H1 (cell line): ENCODE measurements around the gene NUBP2. TPM values are rescaled to one million over a fixed set of nuclear protein-coding genes. Genes with fewer than 3 reads are reported as not detected.

Experiments
- HDAC2 ChIP-seq, 2 experiments: fragments of 300-600 bp in 1 of 2; sonication (generic) in 1 of 2; IDR thresholded peaks; 2 replicates each; pipeline ENCODE4 v1.6.1; 2011 to 2012; ENCODE audit warnings: low read depth in 2 of 2, low read length in 2 of 2, mild to moderate bottlenecking in 2 of 2, moderate library complexity in 2 of 2, borderline replicate concordance in 1 of 2, inconsistent platforms in 1 of 2
- HDAC6 ChIP-seq: IDR thresholded peaks from one replicate; pipeline ENCODE4 v1.7.1; 2012; ENCODE audit warnings: low read depth, mild to moderate bottlenecking, inconsistent platforms, low read length, moderate library complexity
- MAX ChIP-seq: IDR thresholded peaks from 2 replicates; pipeline ENCODE4 v1.6.1; 2012; ENCODE audit warnings: inconsistent platforms
- NRF1 ChIP-seq: IDR thresholded peaks from 2 replicates; pipeline ENCODE4 v1.6.1; 2011; ENCODE audit warnings: mild to moderate bottlenecking, low read depth, low read length, improper control_type of control experiment
- PHF8 ChIP-seq: fragments of 200-600 bp; sonication (generic); conservative IDR thresholded peaks from 2 replicates; pipeline ENCODE4 v1.7.1; 2012; ENCODE audit warnings: low read depth, mild to moderate bottlenecking, inconsistent platforms, low read length, moderate library complexity
- RBBP5 ChIP-seq: IDR thresholded peaks from 2 replicates; pipeline ENCODE4 v1.7.1; 2012; ENCODE audit warnings: low read depth, mild to moderate bottlenecking, inconsistent platforms, low read length, moderate library complexity, borderline replicate concordance
- RFX5 ChIP-seq: IDR thresholded peaks from 2 replicates; pipeline ENCODE4 v1.6.1; 2011; ENCODE audit warnings: low read depth, low read length, improper control_type of control experiment, borderline replicate concordance
- polyA plus RNA-seq, 7 experiments: library from polyadenylated mRNA; depleted of rRNA in 3 of 7; stranded (reverse) in 5 of 7; unstranded in 2 of 7; fragments of >200 nt in 5 of 7; fragments of 200-250 nt in 2 of 7; gene quantifications; 1 replicate in 5 of 7; 2 replicates in 1 of 7; 4 replicates in 1 of 7; pipeline versions ENCODE4 v1.2.1 to v1.2.3, GENCODE V29; 2011 to 2013; ENCODE audit warnings: missing spikeins in 2 of 7, mixed read lengths in 2 of 7
- total RNA-seq: library from RNA; stranded (reverse); fragmentation: NEBNext Ultra II Directional; extraction: Animal tissue kit (Norgen Biotek cat#: 25700); gene quantifications from 2 replicates; pipeline ENCODE4 v1.2.1, GENCODE V29; 2021
- TF ChIP-seq, protein P1 (sequence below), 3 experiments: IDR thresholded peaks; 1 replicate in 2 of 3; 2 replicates in 1 of 3; pipeline versions ENCODE4 v1.5.1 to v1.6.1; 2011; ENCODE audit warnings: low read length in 3 of 3, mild to moderate bottlenecking in 3 of 3, inconsistent platforms in 2 of 3, low read depth in 1 of 3, moderate library complexity in 1 of 3; ENCODE audit not compliant: insufficient read depth in 1 of 3; ENCODE audit errors: control extremely low read depth in 1 of 3

Gene NUBP2
- total and polyA plus RNA-seq, 2 of the 8 experiments (the other 6 are each of a cell fraction or from before 2014, with no cell fraction given), result 70.3 to 96.9 TPM

- TF ChIP-seq HDAC2 (IDR thresholded peaks at IDR 0.05; ENCODE audit: borderline replicate concordance in 1 of 2, low read depth in 2 of 2, low read length in 2 of 2) (no peak), RBBP5 (no peak), PHF8 (no peak), MAX (no peak), HDAC6 (no peak), NRF1 (no peak), RFX5 (no peak)
- TF ChIP-seq, protein P1, sequence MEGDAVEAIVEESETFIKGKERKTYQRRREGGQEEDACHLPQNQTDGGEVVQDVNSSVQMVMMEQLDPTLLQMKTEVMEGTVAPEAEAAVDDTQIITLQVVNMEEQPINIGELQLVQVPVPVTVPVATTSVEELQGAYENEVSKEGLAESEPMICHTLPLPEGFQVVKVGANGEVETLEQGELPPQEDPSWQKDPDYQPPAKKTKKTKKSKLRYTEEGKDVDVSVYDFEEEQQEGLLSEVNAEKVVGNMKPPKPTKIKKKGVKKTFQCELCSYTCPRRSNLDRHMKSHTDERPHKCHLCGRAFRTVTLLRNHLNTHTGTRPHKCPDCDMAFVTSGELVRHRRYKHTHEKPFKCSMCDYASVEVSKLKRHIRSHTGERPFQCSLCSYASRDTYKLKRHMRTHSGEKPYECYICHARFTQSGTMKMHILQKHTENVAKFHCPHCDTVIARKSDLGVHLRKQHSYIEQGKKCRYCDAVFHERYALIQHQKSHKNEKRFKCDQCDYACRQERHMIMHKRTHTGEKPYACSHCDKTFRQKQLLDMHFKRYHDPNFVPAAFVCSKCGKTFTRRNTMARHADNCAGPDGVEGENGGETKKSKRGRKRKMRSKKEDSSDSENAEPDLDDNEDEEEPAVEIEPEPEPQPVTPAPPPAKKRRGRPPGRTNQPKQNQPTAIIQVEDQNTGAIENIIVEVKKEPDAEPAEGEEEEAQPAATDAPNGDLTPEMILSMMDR (IDR thresholded peaks at IDR 0.05; ENCODE audit: control extremely low read depth in 1 of 3, insufficient read depth in 1 of 3, low read depth in 1 of 3, low read length in 3 of 3), result no peak
- TF ChIP-seq, all 59 proteins: peak for 0
These were observed 37.4 kb upstream of the NUBP2 start (continued) for GRCh38 chr16:1745181-1745899.
